HEK293T (cell line): Measurements from ENCODE around the gene CEBPG.

Source experiments
- CTBP1 ChIP-seq: fragments of 450-650 bp; IDR thresholded peaks from 2 replicates; pipeline ENCODE4 v1.6.1; 2016; ENCODE audit warnings: borderline replicate concordance
- ELF4 ChIP-seq: fragments of 450-650 bp; IDR thresholded peaks from 2 replicates; pipeline ENCODE4 v1.6.1; 2017; ENCODE audit warnings: antibody characterized with exemption
- FOXA1 ChIP-seq: fragments of 450-650 bp; IDR thresholded peaks from 2 replicates; pipeline ENCODE4 v1.6.1; 2016; ENCODE audit warnings: mild to moderate bottlenecking
- FOXK2 ChIP-seq: fragments of 450-650 bp; IDR thresholded peaks from 2 replicates; pipeline ENCODE4 v1.6.1; 2016; ENCODE audit warnings: mild to moderate bottlenecking
- FOXM1 ChIP-seq: fragments of 450-650 bp; IDR thresholded peaks from 2 replicates; pipeline ENCODE4 v1.6.1; 2017; ENCODE audit warnings: mild to moderate bottlenecking, borderline replicate concordance
- L3MBTL2 ChIP-seq: fragments of 450-650 bp; conservative IDR thresholded peaks from 2 replicates; pipeline ENCODE4 v1.6.1; 2016; ENCODE audit warnings: mild to moderate bottlenecking
- LEF1 ChIP-seq: fragments of 450-650 bp; IDR thresholded peaks from 2 replicates; pipeline ENCODE4 v1.6.1; 2017; ENCODE audit warnings: mild to moderate bottlenecking, borderline replicate concordance
- PKNOX1 ChIP-seq: fragments of 450-650 bp; IDR thresholded peaks from 2 replicates; pipeline ENCODE4 v1.6.1; 2016
- SP1 ChIP-seq: fragments of 450-650 bp; IDR thresholded peaks from 2 replicates; pipeline ENCODE4 v1.6.1; 2017
- SUZ12 ChIP-seq: fragments of 450-650 bp; IDR thresholded peaks from 2 replicates; pipeline ENCODE4 v1.6.1; 2016; ENCODE audit warnings: mild to moderate bottlenecking
- ZNF384 ChIP-seq: fragments of 450-650 bp; IDR thresholded peaks from 2 replicates; pipeline ENCODE4 v1.6.1; 2016

DNA sequence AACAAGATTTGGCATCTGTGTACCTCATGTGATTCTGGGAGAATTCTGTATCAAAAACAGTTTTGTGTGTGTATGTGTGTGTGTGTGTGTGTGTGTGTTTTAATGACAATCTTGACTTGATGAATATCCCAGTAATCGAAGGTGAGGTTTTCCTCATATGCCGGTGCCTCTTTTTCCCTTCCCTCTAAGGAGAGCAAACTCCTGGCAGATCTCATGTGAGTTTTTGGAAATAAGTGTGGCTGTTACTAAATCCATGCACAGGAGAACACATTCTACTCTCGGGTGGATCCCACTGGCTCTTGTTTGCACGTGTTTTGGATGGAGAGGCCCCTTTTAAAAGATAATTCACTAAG lies 29.0 kb upstream of the CEBPG start:
- TF ChIP-seq FOXA1 (no peak), ELF4 (no peak), SUZ12 (no peak), SP1 (no peak), LEF1 (no peak), ZNF384 (no peak), CTBP1 (no peak), PKNOX1 (no peak), FOXK2 (no peak), FOXM1 (no peak), L3MBTL2 (no peak)
